Thyroid gland (tissue), 4 donors: ENCODE data around the gene GALNT13.

Source experiments
- CTCF ChIP-seq, 6 experiments: fragments of 200-600 bp in 3 of 6; fragments of 450-650 bp in 3 of 6; sonication (generic) in 3 of 6; IDR thresholded peaks; one replicate each; pipeline ENCODE4 v1.5.1; 2016 to 2019; ENCODE audit warnings: antibody characterized with exemption in 6 of 6, mild to moderate bottlenecking in 2 of 6, inconsistent platforms in 1 of 6, moderate library complexity in 1 of 6
- POLR2A ChIP-seq, 2 donors: fragments of 450-650 bp; IDR thresholded peaks; one replicate each; pipeline ENCODE4 v1.6.1; 2017; ENCODE audit warnings: antibody characterized with exemption in 2 of 2, mild to moderate bottlenecking in 2 of 2, moderate library complexity in 1 of 2

- no peak for TF ChIP-seq CTCF (IDR thresholded peaks at IDR 0.05)
- TF ChIP-seq POLR2A (IDR thresholded peaks at IDR 0.05), result no peak
These were observed 389.8 kb downstream of the GALNT13 start for GRCh38 chr2:154261473-154262027.
